Astrocyte (in vitro differentiated cells and primary cell): ENCODE measurements around the gene TIGD1. TPM values are rescaled to one million over a fixed set of nuclear protein-coding genes. Genes with fewer than 3 reads are reported as not detected.

Experiments
- DNase-seq: peaks from one replicate; pipeline ENCODE4 v3.0.0-alpha.2; 2010; ENCODE audit warnings: low read depth
- FAIRE-seq: peaks from 2 replicates; lab custom pipeline; 2011; peaks lifted over from hg19 to GRCh38; lab: Jason Lieb, UNC
- H2AFZ ChIP-seq: 2 replicates; pipeline ENCODE4 v1.6.0; 2012; ENCODE audit warnings: low read depth, low read length, inconsistent platforms
- H3K27ac ChIP-seq: 2 replicates; pipeline ENCODE4 v1.5.1; 2011; ENCODE audit warnings: low read depth, low read length, inconsistent platforms
- H3K27me3 ChIP-seq: 2 replicates; pipeline ENCODE4 v1.6.0; 2011; ENCODE audit warnings: low read length, inconsistent platforms; ENCODE audit not compliant: insufficient read depth
- H3K36me3 ChIP-seq: 2 replicates; pipeline ENCODE4 v1.5.1; 2011; ENCODE audit warnings: low read length, inconsistent platforms; ENCODE audit not compliant: insufficient read depth
- H3K4me1 ChIP-seq: 2 replicates; pipeline ENCODE4 v1.5.1; 2011; ENCODE audit warnings: low read length, inconsistent platforms; ENCODE audit not compliant: insufficient read depth
- H3K4me2 ChIP-seq: 2 replicates; pipeline ENCODE4 v1.6.0; 2012; ENCODE audit warnings: low read length, inconsistent platforms
- H3K4me3 ChIP-seq: 2 replicates; pipeline ENCODE4 v1.5.1; 2011; ENCODE audit warnings: low read depth, mild to moderate bottlenecking, low read length, inconsistent platforms; ENCODE audit not compliant: insufficient read depth
- H3K79me2 ChIP-seq: 2 replicates; pipeline ENCODE4 v1.6.0; 2012; ENCODE audit warnings: mild to moderate bottlenecking, low read length, inconsistent platforms; ENCODE audit not compliant: insufficient read depth
- H3K9ac ChIP-seq: 2 replicates; pipeline ENCODE4 v1.6.0; 2012; ENCODE audit warnings: mild to moderate bottlenecking, low read length, inconsistent platforms
- H3K9me3 ChIP-seq: 2 replicates; pipeline ENCODE4 v1.5.1; 2012; ENCODE audit warnings: low read depth, mild to moderate bottlenecking, low read length, inconsistent platforms; ENCODE audit not compliant: insufficient read depth
- H4K20me1 ChIP-seq: 2 replicates; pipeline ENCODE4 v1.6.0; 2012; ENCODE audit warnings: low read length, inconsistent platforms; ENCODE audit not compliant: insufficient read depth
- H3K27ac Mint-ChIP-seq: one replicate; pipeline ENCODE4 v1.8.0; 2021; ENCODE audit warnings: mild to moderate bottlenecking, mixed read lengths; ENCODE audit not compliant: unreplicated experiment
- H3K27me3 Mint-ChIP-seq: one replicate; pipeline ENCODE4 v1.8.0; 2021; ENCODE audit warnings: low read depth, mixed read lengths; ENCODE audit not compliant: unreplicated experiment
- H3K36me3 Mint-ChIP-seq: one replicate; pipeline ENCODE4 v1.8.0; 2021; ENCODE audit warnings: low read depth, mixed read lengths; ENCODE audit not compliant: unreplicated experiment
- H3K4me1 Mint-ChIP-seq: one replicate; pipeline ENCODE4 v1.8.0; 2021; ENCODE audit warnings: low read depth, mixed read lengths; ENCODE audit not compliant: unreplicated experiment
- H3K4me3 Mint-ChIP-seq: one replicate; pipeline ENCODE4 v1.8.0; 2021; ENCODE audit warnings: mild to moderate bottlenecking, moderate library complexity, mixed read lengths; ENCODE audit not compliant: unreplicated experiment
- H3K9me3 Mint-ChIP-seq: one replicate; pipeline ENCODE4 v1.8.0; 2021; ENCODE audit warnings: mild to moderate bottlenecking, mixed read lengths; ENCODE audit not compliant: unreplicated experiment
- EZH2 ChIP-seq: IDR thresholded peaks from 2 replicates; pipeline ENCODE4 v1.6.1; 2012; ENCODE audit warnings: mild to moderate bottlenecking, low read length, inconsistent platforms; ENCODE audit not compliant: insufficient read depth
- total RNA-seq: library from RNA; stranded (reverse); gene quantifications from 2 replicates; pipeline ENCODE4 v1.2.1, GENCODE V29; 2021
- TF ChIP-seq, protein P1 (sequence below): IDR thresholded peaks from 2 replicates; pipeline ENCODE4 v1.5.1; 2011; ENCODE audit warnings: low read depth, mild to moderate bottlenecking, inconsistent platforms, low read length, moderate library complexity; ENCODE audit not compliant: insufficient read depth

TIGD1 gene
- total RNA-seq, 1 donor from 2014 or later = 6.5 TPM

DNA sequence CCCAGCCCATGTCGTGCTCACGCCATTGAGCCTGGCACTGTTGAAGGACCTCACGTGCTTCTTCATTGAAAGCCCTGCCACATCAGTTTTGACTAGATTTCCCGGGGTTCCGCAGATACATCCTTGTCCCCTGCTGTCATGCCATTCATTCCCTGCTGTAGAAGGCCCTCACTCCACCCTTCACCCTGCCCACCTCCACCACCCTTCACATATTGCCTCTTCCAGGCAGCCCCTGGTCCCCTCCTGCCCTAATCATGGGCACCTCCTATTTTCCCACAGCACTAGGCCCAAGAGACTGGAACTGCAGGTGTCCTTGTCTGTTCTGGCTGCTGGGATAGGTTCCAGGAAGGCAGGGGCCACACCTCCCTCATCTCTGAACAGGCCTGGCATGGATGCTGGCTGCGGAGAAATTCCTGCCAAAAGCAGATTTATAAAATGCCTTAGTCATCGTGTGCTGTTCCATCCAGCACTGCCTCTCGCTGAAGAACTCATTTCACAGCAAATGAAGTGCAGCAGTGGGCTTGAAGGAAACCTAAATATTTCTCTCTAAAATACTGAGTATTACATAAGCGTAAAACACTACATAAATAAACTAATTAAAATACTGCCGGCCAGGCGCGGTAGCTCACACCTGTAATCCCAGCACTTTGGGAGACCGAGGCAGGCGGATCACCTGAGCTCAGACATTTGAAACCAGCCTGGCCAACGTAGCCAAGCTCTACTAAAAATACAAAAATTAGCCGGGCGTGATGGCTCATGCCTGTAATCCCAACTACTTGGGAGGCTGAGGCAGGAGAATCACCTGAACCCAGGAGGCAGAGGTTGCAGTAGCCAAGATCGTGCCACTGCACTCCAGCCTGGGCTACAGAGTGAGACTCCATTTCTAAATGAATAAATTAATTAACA lies 38.6 kb upstream of the TIGD1 start:
- H3K36me3 ChIP-seq = no peaks in the 10 kb centered on the region
- no peak for FAIRE-seq

DNA sequence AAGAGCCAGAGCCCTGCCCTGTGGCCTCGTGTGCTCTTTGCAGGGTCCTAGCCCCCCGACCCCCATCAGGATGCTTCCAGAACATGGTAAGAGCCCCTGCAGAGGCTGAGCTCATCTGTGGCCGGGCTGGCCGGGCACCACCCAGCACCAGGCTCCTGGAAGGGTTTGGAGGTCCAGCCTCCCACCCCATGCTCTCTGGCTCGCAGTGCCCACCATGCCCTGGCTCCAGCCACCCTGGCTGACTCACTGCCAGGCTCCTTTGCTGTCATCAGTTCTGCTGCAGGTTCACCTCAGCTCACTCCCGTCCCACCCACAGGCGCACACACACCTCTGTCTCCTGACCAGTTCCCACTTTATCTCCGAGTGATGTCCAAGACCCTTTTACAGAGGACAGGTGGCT lies 37.7 kb upstream of the TIGD1 start:
- TF ChIP-seq, protein P1, sequence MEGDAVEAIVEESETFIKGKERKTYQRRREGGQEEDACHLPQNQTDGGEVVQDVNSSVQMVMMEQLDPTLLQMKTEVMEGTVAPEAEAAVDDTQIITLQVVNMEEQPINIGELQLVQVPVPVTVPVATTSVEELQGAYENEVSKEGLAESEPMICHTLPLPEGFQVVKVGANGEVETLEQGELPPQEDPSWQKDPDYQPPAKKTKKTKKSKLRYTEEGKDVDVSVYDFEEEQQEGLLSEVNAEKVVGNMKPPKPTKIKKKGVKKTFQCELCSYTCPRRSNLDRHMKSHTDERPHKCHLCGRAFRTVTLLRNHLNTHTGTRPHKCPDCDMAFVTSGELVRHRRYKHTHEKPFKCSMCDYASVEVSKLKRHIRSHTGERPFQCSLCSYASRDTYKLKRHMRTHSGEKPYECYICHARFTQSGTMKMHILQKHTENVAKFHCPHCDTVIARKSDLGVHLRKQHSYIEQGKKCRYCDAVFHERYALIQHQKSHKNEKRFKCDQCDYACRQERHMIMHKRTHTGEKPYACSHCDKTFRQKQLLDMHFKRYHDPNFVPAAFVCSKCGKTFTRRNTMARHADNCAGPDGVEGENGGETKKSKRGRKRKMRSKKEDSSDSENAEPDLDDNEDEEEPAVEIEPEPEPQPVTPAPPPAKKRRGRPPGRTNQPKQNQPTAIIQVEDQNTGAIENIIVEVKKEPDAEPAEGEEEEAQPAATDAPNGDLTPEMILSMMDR = no peak
- no peak for TF ChIP-seq EZH2
- FAIRE-seq (no peak), DNase-seq (no peak)
- Mint-ChIP-seq H3K36me3 (peaks cover 11% of the 10 kb centered on the region), H3K4me3 (no peak overlapping the region), H3K9me3 (no peaks in the 10 kb centered on the region), H3K4me1 (peaks cover 4% of the 10 kb centered on the region), H3K27me3 (no peaks in the 10 kb centered on the region), H3K27ac (no peak overlapping the region)
- no peaks in the 10 kb centered on the region for H3K27me3 ChIP-seq
- no peaks in the 10 kb centered on the region for H4K20me1 ChIP-seq
- no peak overlapping the region for H3K9ac ChIP-seq
- H3K9me3 ChIP-seq = no peaks in the 10 kb centered on the region
- H2AFZ ChIP-seq = no peak overlapping the region
- no peaks in the 10 kb centered on the region for H3K79me2 ChIP-seq
- H3K4me2 ChIP-seq = no peak overlapping the region
- H3K27ac ChIP-seq = no peak overlapping the region
- H3K36me3 ChIP-seq = no peaks in the 10 kb centered on the region
- no peak overlapping the region for H3K4me3 ChIP-seq
- peaks cover 8% of the 10 kb centered on the region for H3K4me1 ChIP-seq

More for the DNA sequence above, 38.6 kb upstream of the TIGD1 start:
- no peaks in the 10 kb centered on the region for H4K20me1 ChIP-seq
- no peaks in the 10 kb centered on the region for H3K9me3 Mint-ChIP-seq
- peak overlapping the region; percentile 25 for H3K27ac ChIP-seq
- H3K27me3 ChIP-seq = no peaks in the 10 kb centered on the region
- no peak overlapping the region for H3K9ac ChIP-seq
- H3K4me1 Mint-ChIP-seq = peaks cover 8% of the 10 kb centered on the region
- H3K4me2 ChIP-seq = no peak overlapping the region
- H2AFZ ChIP-seq = no peak overlapping the region
- peaks cover 2% of the 10 kb centered on the region for H3K27me3 Mint-ChIP-seq
- no peaks in the 10 kb centered on the region for H3K9me3 ChIP-seq
- H3K27ac Mint-ChIP-seq = no peak overlapping the region
- no peak overlapping the region for H3K4me3 ChIP-seq
- H3K4me1 ChIP-seq = peaks cover 12% of the 10 kb centered on the region
- peaks cover 12% of the 10 kb centered on the region for H3K36me3 Mint-ChIP-seq
- DNase-seq = peak; percentile 83
- H3K4me3 Mint-ChIP-seq = no peak overlapping the region
- TF ChIP-seq EZH2 = no peak
- TF ChIP-seq, protein P1 = no peak
- H3K79me2 ChIP-seq = no peaks in the 10 kb centered on the region

DNA sequence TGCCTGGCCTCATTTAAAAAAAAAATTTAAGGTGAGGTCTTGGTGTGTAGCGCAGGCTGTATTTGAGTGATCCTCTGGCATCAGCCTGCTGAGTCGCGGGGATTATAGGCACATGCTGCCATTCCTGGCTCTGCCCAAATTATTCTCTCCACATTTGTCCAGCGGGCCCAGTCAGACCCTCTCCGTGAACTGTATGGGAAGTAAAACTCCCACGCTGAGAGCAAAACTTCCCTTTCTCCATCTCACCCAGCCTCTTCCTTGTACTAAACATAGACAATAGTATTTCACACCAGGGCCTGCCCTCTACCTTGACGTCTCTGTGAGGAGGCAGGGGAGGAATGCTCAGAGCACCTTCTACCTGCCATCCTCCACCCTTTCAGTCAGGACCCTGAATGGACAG lies 37.2 kb upstream of the TIGD1 start:
- Histone ChIP-seq H3K27ac (no peak overlapping the region), H3K4me2 (no peak overlapping the region), H3K36me3 (no peaks in the 10 kb centered on the region), H3K79me2 (no peaks in the 10 kb centered on the region), H2AFZ (no peak overlapping the region), H4K20me1 (no peaks in the 10 kb centered on the region), H3K4me1 (peaks cover 4% of the 10 kb centered on the region), H3K9ac (no peak overlapping the region), H3K4me3 (no peak overlapping the region), H3K9me3 (no peaks in the 10 kb centered on the region), H3K27me3 (no peaks in the 10 kb centered on the region)
- no peak for TF ChIP-seq EZH2
- TF ChIP-seq, protein P1 = no peak
- DNase-seq (no peak), FAIRE-seq (no peak)
- Mint-ChIP-seq H3K27me3 (no peaks in the 10 kb centered on the region), H3K4me1 (no peaks in the 10 kb centered on the region), H3K27ac (no peak overlapping the region), H3K36me3 (peaks cover 10% of the 10 kb centered on the region), H3K4me3 (no peak overlapping the region), H3K9me3 (no peaks in the 10 kb centered on the region)
